ENCODE data around the gene DOCK6. TPM values are rescaled to one million over a fixed set of nuclear protein-coding genes. Genes with fewer than 3 reads are reported as not detected.

The DOCK6 gene
- total RNA-seq, 1 donor = 183 TPM

- no peaks in the 10 kb centered on the region for H3K36me3 ChIP-seq (ENCODE audit: insufficient read depth, low read length)
- no peaks in the 10 kb centered on the region for H3K79me2 ChIP-seq (ENCODE audit: insufficient read depth, low read length)
- no peak overlapping the region for H2AFZ ChIP-seq (ENCODE audit: low read length)
- H3K4me1 ChIP-seq (ENCODE audit: insufficient read depth, low read length) = no peaks in the 10 kb centered on the region
- H3K4me3 ChIP-seq (ENCODE audit: insufficient read depth, low read length) = no peak overlapping the region
- no peak overlapping the region for H3K4me2 ChIP-seq (ENCODE audit: insufficient read depth, low read length)
- TF ChIP-seq, protein P1, sequence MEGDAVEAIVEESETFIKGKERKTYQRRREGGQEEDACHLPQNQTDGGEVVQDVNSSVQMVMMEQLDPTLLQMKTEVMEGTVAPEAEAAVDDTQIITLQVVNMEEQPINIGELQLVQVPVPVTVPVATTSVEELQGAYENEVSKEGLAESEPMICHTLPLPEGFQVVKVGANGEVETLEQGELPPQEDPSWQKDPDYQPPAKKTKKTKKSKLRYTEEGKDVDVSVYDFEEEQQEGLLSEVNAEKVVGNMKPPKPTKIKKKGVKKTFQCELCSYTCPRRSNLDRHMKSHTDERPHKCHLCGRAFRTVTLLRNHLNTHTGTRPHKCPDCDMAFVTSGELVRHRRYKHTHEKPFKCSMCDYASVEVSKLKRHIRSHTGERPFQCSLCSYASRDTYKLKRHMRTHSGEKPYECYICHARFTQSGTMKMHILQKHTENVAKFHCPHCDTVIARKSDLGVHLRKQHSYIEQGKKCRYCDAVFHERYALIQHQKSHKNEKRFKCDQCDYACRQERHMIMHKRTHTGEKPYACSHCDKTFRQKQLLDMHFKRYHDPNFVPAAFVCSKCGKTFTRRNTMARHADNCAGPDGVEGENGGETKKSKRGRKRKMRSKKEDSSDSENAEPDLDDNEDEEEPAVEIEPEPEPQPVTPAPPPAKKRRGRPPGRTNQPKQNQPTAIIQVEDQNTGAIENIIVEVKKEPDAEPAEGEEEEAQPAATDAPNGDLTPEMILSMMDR (IDR thresholded peaks at IDR 0.05; ENCODE audit: extremely low read depth, low read depth, low read length) = no peak
- H3K27me3 ChIP-seq (ENCODE audit: insufficient read depth, low read length) = no peaks in the 10 kb centered on the region
- no peaks in the 10 kb centered on the region for H3K9me3 ChIP-seq (ENCODE audit: low read depth, low read length)
- no peak for DNase-seq (ENCODE audit: insufficient read length, low spot score, missing footprints)
- no peaks in the 10 kb centered on the region for H4K20me1 ChIP-seq (ENCODE audit: insufficient read depth, low read length)
- H3K27ac ChIP-seq (ENCODE audit: low read depth, low read length) = no peak overlapping the region
These were observed 1.4 kb upstream of the DOCK6 start for GRCh38 chr19:11263726-11264125.

DNA sequence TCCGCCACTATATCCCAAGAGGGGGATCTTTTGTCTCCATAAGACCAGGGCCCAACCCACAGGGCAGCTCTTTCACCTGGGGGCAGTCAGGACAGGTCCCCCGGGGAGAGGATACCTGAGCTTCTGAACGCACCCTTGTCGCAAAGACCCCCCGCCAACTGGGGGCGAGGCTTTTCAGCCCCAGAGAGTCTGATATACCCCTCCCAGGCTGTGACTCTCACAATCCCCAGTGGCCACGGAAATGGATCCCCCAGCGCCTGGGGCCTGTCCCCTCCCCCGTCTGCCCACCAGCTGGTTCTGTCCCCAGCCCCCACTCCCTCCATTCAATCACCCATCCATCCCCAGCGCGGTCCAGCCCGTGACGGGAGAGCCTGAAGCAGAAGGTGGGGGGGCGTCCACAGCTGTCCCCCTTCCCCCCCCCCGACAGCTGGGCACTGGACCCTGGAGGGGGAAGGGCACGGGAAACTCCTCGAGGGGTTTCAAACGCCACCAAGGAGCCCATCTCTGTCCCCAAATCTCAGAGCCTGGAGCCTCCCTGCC is 823 bp downstream of the DOCK6 start:
- Histone ChIP-seq H3K4me2 (ENCODE audit: insufficient read depth, low read length) (peak overlapping the region; percentile 82), H3K4me1 (ENCODE audit: insufficient read depth, low read length) (no peaks in the 10 kb centered on the region), H3K27me3 (ENCODE audit: insufficient read depth, low read length) (no peaks in the 10 kb centered on the region), H3K4me3 (ENCODE audit: insufficient read depth, low read length) (peak overlapping the region; percentile 81), H3K79me2 (ENCODE audit: insufficient read depth, low read length) (no peaks in the 10 kb centered on the region), H4K20me1 (ENCODE audit: insufficient read depth, low read length) (no peaks in the 10 kb centered on the region), H3K36me3 (ENCODE audit: insufficient read depth, low read length) (no peaks in the 10 kb centered on the region), H2AFZ (ENCODE audit: low read length) (peak overlapping the region; percentile 83), H3K27ac (ENCODE audit: low read depth, low read length) (peak overlapping the region; percentile 17), H3K9me3 (ENCODE audit: low read depth, low read length) (no peaks in the 10 kb centered on the region)
- TF ChIP-seq, protein P1 (IDR thresholded peaks at IDR 0.05; ENCODE audit: extremely low read depth, low read depth, low read length) = no peak
- no peak for DNase-seq (ENCODE audit: insufficient read length, low spot score, missing footprints)

DNA sequence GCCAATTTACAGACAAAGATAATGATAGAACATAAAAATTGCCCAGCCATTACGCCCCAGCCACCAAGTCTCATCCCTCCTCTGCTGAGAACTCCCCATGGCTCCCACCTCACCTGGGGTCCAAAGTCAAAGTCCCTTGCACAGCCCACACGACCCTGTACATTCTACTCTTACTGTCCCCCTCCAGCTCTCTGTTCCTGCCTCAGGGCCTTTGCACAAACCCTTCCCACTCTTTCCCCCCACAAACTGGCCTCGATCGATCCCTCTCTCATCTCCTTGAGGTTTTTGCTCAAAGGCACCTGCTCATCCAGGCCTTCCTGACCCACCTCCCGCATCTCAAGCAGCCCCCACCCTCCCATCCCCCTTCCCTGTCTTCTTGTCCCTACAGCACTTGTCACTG is 1.3 kb downstream of the DOCK6 start:
- no peaks in the 10 kb centered on the region for H3K4me1 ChIP-seq (ENCODE audit: insufficient read depth, low read length)
- no peaks in the 10 kb centered on the region for H3K9me3 ChIP-seq (ENCODE audit: low read depth, low read length)
- no peak overlapping the region for H2AFZ ChIP-seq (ENCODE audit: low read length)
- no peaks in the 10 kb centered on the region for H4K20me1 ChIP-seq (ENCODE audit: insufficient read depth, low read length)
- no peak overlapping the region for H3K4me2 ChIP-seq (ENCODE audit: insufficient read depth, low read length)
- H3K4me3 ChIP-seq (ENCODE audit: insufficient read depth, low read length) = no peak overlapping the region
- TF ChIP-seq, protein P1 (IDR thresholded peaks at IDR 0.05; ENCODE audit: extremely low read depth, low read depth, low read length) = no peak
- DNase-seq (ENCODE audit: insufficient read length, low spot score, missing footprints) = peak; percentile 44
- H3K27ac ChIP-seq (ENCODE audit: low read depth, low read length) = no peak overlapping the region
- H3K36me3 ChIP-seq (ENCODE audit: insufficient read depth, low read length) = no peaks in the 10 kb centered on the region
- H3K79me2 ChIP-seq (ENCODE audit: insufficient read depth, low read length) = no peaks in the 10 kb centered on the region
- no peaks in the 10 kb centered on the region for H3K27me3 ChIP-seq (ENCODE audit: insufficient read depth, low read length)

DNA sequence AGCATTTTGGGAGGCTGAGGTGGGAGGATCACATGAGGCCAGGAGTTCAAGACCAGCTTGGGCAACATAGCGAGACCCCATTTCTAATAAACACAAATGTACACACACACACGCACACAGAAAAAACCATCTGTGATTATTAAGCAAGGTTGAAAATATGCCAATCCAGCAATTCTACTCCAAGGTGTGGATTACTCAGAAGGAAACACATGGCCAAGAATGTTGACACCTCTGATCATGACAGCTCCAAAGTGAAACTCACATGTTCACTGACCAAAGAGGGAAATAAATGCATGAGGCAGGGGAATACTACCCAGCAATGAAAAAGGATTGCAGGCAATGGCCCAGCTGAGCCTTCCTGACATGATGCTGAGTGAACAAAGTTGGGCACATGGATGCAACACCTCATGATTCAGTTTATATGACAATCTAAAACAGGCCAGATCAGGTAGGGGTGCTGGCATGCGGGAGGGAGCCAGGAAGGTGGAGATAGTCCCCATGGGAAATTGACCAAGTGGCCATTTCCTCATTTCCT is 4.4 kb downstream of the DOCK6 start:
- peak; percentile 42 for DNase-seq (ENCODE audit: insufficient read length, low spot score, missing footprints)
- Histone ChIP-seq H3K4me3 (ENCODE audit: insufficient read depth, low read length) (no peak overlapping the region), H3K27ac (ENCODE audit: low read depth, low read length) (no peak overlapping the region), H4K20me1 (ENCODE audit: insufficient read depth, low read length) (no peaks in the 10 kb centered on the region), H3K4me1 (ENCODE audit: insufficient read depth, low read length) (no peaks in the 10 kb centered on the region), H3K79me2 (ENCODE audit: insufficient read depth, low read length) (no peaks in the 10 kb centered on the region), H3K36me3 (ENCODE audit: insufficient read depth, low read length) (no peaks in the 10 kb centered on the region), H3K9me3 (ENCODE audit: low read depth, low read length) (no peaks in the 10 kb centered on the region), H3K4me2 (ENCODE audit: insufficient read depth, low read length) (no peak overlapping the region), H2AFZ (ENCODE audit: low read length) (no peak overlapping the region), H3K27me3 (ENCODE audit: insufficient read depth, low read length) (no peaks in the 10 kb centered on the region)
- TF ChIP-seq, protein P1 (IDR thresholded peaks at IDR 0.05; ENCODE audit: extremely low read depth, low read depth, low read length) = no peak

Data from osteoblast (primary cell).